ENCODE measurements around the gene TXNRD1.

- TF ChIP-seq POLR2A (IDR thresholded peaks at IDR 0.05) (no peak), CTCF (IDR thresholded peaks at IDR 0.05) (no peak)
Measured at GRCh38 chr12:104351057-104351983, 135.7 kb downstream of the TXNRD1 start.

All from right lobe of liver (tissue), 4 donors.